Measurements from ENCODE around the gene ARSI. TPM values are rescaled to one million over a fixed set of nuclear protein-coding genes. Genes with fewer than 3 reads are reported as not detected.
A peak's percentile ranks its signal among the peaks of the same experiment; 100 is the strongest.

ARSI gene
- polyA plus RNA-seq, 6 donors from 2014 or later, result not detected

DNA sequence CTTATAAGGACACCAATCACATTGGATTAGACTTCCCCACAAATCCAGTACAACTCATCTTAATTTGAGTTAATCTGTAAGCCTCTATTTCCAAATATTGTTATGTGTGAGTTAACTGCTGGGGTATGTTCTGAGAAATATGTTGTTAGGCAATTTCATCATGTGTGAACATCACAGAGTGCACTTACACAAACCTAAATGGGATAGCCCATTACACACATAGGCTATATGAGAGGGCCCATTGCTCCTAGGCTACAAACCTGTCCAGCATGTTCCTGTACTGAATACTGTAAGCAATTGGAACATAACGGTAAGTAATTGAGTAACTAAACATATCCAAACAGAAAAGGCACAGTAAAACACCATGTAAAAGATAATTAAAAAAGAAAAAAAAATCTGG is 19.1 kb upstream of the ARSI start:
- no peaks in the 10 kb centered on the region for H3K4me1 Mint-ChIP-seq
- H3K4me3 Mint-ChIP-seq, result no peak overlapping the region
- no peak overlapping the region for H3K27ac Mint-ChIP-seq
- H3K9me3 Mint-ChIP-seq, result no peaks in the 10 kb centered on the region
- peaks cover 9 to 14% (median 11%) of the 10 kb centered on the region in 3 donors for H3K27me3 Mint-ChIP-seq
- ATAC-seq (ENCODE audit: low read depth in 2 of 2) (no peak), DNase-seq (no peak)
- no peaks in the 10 kb centered on the region for H3K36me3 Mint-ChIP-seq

DNA sequence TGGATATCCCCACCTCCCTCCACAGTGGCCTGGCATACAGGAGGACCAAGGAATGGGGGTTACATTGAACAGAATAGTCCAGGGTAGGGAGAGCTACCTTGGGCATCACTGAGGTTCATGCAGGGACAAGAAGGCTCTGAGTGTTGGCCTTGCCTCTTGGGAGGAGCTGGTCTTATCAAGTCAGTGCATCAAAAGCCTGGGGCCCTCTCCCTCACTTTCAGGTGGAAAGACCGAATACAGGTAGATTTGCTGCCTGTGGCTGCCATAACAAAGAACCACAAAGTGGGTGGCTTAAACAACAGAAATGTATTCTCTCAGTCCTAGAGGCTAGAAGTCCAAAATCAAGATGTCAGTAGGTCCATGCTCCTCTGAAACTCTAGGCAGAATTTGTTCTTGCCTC is 18.5 kb upstream of the ARSI start:
- ATAC-seq (ENCODE audit: low read depth in 2 of 2), result no peak
- Mint-ChIP-seq H3K27me3 (peaks cover 9 to 14% (median 11%) of the 10 kb centered on the region in 3 donors), H3K4me3 (no peak overlapping the region), H3K4me1 (no peaks in the 10 kb centered on the region), H3K36me3 (no peaks in the 10 kb centered on the region), H3K9me3 (no peaks in the 10 kb centered on the region), H3K27ac (no peak overlapping the region)
- DNase-seq, result no peak

DNA sequence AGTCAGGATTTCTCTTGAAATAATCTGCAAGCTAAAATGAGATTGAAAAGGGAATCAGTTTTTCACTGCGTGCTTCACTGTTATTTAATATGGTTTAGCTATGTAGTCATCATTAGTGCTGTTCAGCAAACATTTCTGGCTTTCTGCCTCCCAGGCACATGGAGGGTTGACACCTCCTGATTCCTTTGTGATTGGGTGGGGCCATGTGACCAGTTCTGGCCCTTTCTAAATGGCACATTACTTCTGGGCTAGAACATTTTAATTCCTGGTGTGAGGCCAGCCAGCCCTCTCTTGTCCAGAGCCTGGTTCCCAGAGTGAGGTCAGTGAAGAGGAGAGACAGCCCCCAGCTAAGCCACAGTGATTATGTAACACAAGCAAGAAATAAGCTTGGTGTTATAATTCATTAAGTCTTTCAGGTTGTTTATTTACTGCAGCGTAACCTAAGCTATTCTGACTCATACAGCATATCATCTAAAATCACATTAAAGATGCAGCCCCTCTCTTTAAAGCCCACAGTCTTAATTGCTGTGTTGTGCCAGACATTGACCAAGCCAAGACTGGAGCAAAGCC is 17.4 kb upstream of the ARSI start:
- H3K9me3 Mint-ChIP-seq, result no peaks in the 10 kb centered on the region
- H3K4me1 Mint-ChIP-seq, result no peaks in the 10 kb centered on the region
- DNase-seq, result no peak
- no peaks in the 10 kb centered on the region for H3K36me3 Mint-ChIP-seq
- no peak for ATAC-seq (ENCODE audit: low read depth in 2 of 2)
- no peak overlapping the region for H3K27ac Mint-ChIP-seq
- no peak overlapping the region for H3K4me3 Mint-ChIP-seq
- peaks cover 8 to 11% (median 9%) of the 10 kb centered on the region in 3 donors for H3K27me3 Mint-ChIP-seq

DNA sequence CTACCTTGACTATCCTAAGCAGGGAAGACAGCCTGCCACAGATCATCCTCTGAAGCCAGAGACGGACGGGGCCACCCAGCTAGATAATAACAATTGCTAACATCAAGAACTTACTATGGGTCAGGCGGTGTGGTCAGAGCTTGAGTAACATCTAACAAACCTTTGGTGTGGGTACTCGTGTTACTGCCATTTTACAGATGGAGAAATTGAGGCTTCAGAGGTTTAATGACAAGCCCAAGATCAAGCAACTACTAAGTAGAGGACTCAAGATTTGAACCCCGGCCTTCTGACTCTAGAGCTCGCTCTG is 16.7 kb upstream of the ARSI start:
- no peak overlapping the region for H3K27ac Mint-ChIP-seq
- DNase-seq (no peak), ATAC-seq (ENCODE audit: low read depth in 2 of 2) (no peak)
- H3K36me3 Mint-ChIP-seq, result no peaks in the 10 kb centered on the region
- H3K9me3 Mint-ChIP-seq, result no peaks in the 10 kb centered on the region
- H3K27me3 Mint-ChIP-seq, result peaks cover 8 to 15% (median 9%) of the 10 kb centered on the region in 3 donors
- H3K4me3 Mint-ChIP-seq, result no peak overlapping the region
- no peaks in the 10 kb centered on the region for H3K4me1 Mint-ChIP-seq

DNA sequence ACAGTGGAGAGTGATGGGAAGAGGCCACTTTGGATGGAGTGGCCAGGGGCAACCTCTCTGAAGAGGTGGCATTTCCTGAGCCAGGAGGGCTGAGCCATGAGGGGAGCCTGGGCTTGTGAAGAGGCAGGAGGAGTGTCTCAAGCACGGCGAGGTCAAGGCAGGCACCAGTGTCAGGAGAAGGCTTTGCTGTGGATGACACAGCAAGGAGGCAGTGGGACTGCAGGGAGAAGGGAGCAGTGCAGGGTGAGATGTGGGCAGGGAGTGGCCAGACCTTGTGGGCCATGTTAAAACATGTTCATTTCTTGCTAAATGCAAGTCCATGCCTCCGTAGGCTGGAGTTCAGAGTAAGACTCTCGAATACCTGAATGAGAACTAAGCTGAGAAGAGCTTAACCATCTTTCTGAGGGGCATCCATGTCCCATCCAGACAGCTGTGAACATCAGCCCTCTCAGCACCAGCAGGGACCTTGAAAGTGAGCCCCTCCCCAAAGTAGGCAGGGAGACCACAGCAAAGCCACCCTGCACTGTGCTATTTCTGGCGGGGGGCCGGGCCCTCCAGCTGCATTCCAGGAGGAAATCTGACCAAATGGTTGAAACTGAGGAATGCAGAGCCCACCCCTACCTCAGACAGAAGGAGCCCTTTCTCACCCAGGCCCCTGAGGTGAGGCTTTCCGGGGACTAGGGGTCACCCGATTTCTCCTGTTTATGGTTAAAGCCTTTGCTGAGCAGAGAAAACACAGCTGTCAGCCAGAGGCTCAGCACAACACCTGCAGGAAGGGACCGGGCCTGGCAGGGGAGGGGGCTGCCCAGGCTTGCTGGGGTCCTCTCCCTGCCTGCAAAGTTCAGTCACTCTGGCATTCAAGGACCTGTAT is 16.1 kb upstream of the ARSI start:
- H3K4me3 Mint-ChIP-seq, result no peak overlapping the region
- no peaks in the 10 kb centered on the region for H3K4me1 Mint-ChIP-seq
- H3K27ac Mint-ChIP-seq, result no peak overlapping the region
- no peaks in the 10 kb centered on the region for H3K36me3 Mint-ChIP-seq
- ATAC-seq (ENCODE audit: low read depth in 2 of 2), result no peak
- no peaks in the 10 kb centered on the region for H3K9me3 Mint-ChIP-seq
- DNase-seq, result no peak
- H3K27me3 Mint-ChIP-seq, result peaks cover 8 to 15% (median 9%) of the 10 kb centered on the region in 3 donors

DNA sequence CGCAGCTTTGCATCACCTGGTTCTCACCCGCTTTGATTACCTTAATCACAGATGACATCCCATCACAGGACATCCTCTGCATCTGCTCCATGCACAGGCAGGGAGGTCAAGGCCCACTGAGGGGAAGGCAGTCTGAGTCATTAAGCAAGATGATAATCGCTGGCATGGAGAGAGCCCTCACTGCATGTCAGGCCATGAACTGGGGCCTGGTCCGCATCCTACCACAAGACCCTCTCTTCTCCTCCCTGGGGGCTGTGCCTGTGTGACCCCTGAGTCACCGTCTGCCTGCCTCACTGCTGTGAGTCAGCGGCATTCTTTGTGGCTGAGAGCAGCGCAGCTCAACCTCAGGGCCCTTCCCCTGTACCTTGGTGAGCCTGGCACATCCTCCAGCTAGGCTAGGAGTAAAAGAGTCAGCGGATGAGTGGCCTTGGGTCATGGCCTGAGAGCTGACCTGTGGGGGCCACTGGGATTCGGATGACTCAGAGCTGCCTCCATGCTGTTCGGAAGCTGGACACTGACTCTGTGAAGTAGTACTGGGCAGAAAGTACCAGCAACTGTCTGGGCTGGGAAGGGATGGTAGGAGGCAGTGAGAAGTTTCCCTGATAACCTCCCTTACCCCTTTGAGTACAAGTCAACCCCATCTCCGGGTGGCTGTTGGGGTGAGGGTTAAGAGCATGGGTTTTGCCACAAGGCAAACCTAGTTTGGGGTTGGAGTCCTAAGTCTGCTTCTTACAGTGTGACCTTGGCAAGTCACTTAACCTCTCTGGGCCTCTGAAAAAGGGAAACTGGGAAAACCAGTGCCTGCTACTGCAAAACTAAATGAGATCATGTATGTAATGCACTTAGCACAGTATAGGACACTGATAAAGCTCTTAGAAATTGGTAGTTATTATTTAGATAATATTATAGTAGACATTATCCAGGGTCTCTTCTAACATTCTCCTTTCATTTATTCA is 14.6 kb upstream of the ARSI start:
- Mint-ChIP-seq H3K9me3 (no peaks in the 10 kb centered on the region), H3K27ac (no peak overlapping the region), H3K36me3 (no peaks in the 10 kb centered on the region), H3K27me3 (peaks cover 8 to 13% (median 12%) of the 10 kb centered on the region in 3 donors), H3K4me1 (no peaks in the 10 kb centered on the region), H3K4me3 (no peak overlapping the region)
- DNase-seq (no peak), ATAC-seq (ENCODE audit: low read depth in 2 of 2) (no peak)

DNA sequence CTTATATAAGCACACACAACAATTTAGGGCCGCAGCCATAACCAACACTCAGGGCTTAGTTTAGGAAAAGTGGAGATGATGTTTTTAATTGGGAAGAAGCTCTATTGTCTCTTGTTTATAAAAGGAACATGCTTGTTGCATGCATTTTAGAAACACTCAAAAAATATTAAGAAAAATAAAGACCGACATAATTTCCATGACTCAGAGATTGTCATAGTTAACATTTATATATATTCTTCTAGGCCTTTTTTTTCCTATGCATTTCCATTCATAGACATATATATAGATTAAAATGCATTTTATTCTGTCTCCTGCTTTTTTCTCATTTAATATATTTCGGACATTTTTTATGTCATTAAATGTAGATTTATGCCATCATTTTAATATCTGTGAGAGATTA is 13.6 kb upstream of the ARSI start:
- no peaks in the 10 kb centered on the region for H3K9me3 Mint-ChIP-seq
- H3K4me1 Mint-ChIP-seq, result no peaks in the 10 kb centered on the region
- peaks cover 9 to 14% (median 12%) of the 10 kb centered on the region in 3 donors for H3K27me3 Mint-ChIP-seq
- ATAC-seq (ENCODE audit: low read depth in 2 of 2), result no peak
- no peak overlapping the region for H3K4me3 Mint-ChIP-seq
- no peak overlapping the region for H3K27ac Mint-ChIP-seq
- H3K36me3 Mint-ChIP-seq, result no peaks in the 10 kb centered on the region
- no peak for DNase-seq

DNA sequence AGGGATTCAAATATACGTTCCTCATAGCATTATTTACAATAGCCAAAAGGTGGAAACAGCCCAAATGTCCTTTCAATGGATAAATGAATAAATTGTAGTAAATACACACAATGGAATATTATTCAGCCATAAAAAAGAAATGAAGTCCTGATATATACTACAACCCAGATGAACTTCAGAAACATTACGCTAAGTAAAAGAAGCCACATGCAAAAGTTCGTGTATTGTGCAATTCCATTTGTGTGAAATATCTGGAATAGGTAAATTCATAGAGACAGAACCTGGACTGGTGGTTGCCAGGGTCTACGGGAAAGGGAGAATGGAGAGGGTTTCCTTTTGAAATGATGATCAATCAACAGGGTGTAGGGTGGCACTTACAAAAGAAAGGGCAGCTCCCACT is 12.5 kb upstream of the ARSI start:
- Mint-ChIP-seq H3K27ac (no peak overlapping the region), H3K36me3 (no peaks in the 10 kb centered on the region), H3K9me3 (no peaks in the 10 kb centered on the region), H3K4me1 (no peaks in the 10 kb centered on the region), H3K4me3 (no peak overlapping the region), H3K27me3 (peaks cover 13 to 17% (median 15%) of the 10 kb centered on the region in 3 donors)
- no peak for ATAC-seq (ENCODE audit: low read depth in 2 of 2)
- DNase-seq, result no peak

DNA sequence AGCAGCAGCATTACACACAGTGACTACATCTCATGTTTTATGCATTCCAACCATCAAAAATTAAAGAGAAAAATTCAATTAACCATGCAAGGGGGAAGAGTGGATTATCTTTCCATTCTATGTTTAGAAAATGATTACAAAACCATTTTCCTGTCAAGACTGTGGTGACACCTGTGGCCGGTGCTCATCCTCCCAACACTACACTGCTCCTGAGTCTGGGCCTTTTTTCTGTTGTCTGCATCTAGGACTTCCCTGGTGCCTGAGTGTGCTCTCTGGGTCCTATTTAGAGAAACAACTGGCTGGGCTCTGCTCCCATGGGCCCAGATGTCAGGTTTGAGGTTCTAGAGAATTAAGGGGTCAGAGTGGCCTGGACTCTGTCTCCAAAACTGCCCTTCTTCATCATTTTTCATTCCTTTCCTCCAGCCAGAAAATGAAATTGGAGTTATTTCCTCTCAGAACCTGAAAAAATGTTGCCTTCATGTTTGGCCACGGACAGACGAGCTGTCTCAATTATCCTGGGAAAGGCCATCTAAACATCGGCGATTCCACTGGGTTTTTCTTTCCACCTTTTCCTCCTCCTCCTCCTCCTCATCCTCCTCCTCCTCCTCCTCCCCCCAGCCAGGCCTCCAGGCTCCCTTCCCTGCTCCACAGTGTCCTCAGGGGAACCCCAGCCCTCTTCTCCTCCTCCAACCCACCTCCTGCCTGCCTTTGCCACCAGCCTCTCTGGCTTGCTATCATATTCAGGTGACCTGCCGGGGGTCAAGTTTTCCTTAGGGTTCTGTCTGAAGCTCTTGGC is 11.4 kb upstream of the ARSI start:
- Mint-ChIP-seq H3K36me3 (no peaks in the 10 kb centered on the region), H3K27me3 (peaks cover 17 to 23% (median 19%) of the 10 kb centered on the region in 3 donors), H3K27ac (no peak overlapping the region), H3K4me3 (no peak overlapping the region), H3K4me1 (no peaks in the 10 kb centered on the region), H3K9me3 (no peaks in the 10 kb centered on the region)
- no peak for ATAC-seq (ENCODE audit: low read depth in 2 of 2)
- no peak for DNase-seq

DNA sequence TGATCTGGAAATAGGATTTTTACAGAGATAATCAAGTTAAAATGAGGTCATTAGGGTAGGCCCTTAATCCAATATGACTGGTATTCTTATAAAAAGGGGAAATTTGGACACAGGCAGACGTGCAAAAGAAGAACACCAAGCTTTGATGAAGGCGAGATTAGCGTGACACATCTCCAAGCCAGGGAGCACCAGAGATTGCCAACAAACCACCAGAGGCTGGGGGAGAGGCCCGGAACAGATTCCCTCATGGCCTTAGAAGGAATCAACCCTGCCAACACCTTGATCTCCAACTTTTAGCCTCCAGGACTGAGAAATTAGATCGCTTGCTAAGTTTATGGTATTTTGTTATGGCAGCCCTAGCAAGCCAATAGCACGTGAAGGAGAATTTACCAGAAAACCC is 10.8 kb upstream of the ARSI start:
- Mint-ChIP-seq H3K27me3 (peaks cover 16 to 19% (median 17%) of the 10 kb centered on the region in 3 donors), H3K4me3 (no peak overlapping the region), H3K36me3 (no peaks in the 10 kb centered on the region), H3K9me3 (no peaks in the 10 kb centered on the region), H3K4me1 (no peaks in the 10 kb centered on the region), H3K27ac (no peak overlapping the region)
- ATAC-seq (ENCODE audit: low read depth in 2 of 2) (no peak), DNase-seq (no peak)

DNA sequence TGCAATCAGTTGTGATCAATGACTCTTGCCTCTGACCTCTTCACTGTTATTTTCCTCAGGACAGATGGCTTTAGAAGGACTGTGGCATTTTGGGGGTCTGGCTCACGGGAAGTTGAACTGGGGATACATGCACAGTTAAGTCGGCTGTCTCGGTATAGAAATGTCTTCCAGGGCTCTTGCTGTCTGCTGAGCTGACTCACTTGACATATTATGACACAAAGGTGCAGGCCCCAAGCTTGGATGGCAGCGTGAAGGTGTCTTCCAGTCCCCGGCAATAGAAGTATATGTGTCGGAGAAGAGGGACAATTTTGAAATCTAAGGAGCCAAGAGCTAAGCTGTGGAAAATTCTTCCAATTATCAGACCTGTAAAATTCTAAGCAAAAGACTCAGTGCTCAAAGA is 9.8 kb upstream of the ARSI start:
- Mint-ChIP-seq H3K27ac (peak overlapping the region in 1 of 6 donors; percentile 64), H3K4me3 (no peak overlapping the region), H3K9me3 (no peaks in the 10 kb centered on the region), H3K36me3 (no peaks in the 10 kb centered on the region), H3K27me3 (peaks cover 9 to 20% (median 11%) of the 10 kb centered on the region in 3 donors), H3K4me1 (no peaks in the 10 kb centered on the region)
- ATAC-seq (ENCODE audit: low read depth in 2 of 2) (no peak), DNase-seq (no peak)

DNA sequence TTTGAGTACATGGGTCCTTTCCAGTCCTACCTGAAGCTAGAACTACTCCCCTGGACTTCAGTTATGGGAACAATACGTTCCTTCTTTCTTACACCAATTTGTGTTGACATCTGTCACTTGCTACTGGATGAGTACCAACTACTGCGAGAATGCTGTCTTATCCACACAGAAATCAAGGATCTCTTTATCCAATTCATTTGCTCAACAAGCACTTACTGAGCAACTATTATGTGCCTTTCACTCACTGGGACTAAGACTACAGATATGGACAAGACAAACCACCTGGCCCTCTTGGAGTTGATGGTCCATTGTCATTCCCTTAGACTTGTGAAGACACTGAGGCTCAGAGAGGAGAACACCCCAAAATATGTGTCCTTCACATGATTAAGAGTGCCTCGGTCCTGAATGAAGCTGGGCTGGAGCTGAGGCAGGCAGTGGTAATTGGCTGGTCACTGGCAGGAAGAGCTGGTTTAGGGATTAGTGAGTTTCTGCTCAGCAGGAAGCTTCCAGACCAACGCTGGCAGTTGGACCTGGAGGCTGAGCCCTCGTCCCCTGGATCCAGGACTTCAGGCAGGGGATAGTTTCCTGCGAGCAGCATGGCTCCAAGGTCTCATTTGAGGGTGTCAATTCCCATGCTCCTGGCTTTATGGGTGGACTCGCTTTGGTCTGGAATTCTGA is 8.4 kb upstream of the ARSI start:
- Mint-ChIP-seq H3K27ac (no peak overlapping the region), H3K27me3 (peaks cover 18 to 20% (median 18%) of the 10 kb centered on the region in 3 donors), H3K4me1 (no peaks in the 10 kb centered on the region), H3K36me3 (no peaks in the 10 kb centered on the region), H3K4me3 (no peak overlapping the region), H3K9me3 (no peaks in the 10 kb centered on the region)
- no peak for ATAC-seq (ENCODE audit: low read depth in 2 of 2)
- DNase-seq, result no peak

DNA sequence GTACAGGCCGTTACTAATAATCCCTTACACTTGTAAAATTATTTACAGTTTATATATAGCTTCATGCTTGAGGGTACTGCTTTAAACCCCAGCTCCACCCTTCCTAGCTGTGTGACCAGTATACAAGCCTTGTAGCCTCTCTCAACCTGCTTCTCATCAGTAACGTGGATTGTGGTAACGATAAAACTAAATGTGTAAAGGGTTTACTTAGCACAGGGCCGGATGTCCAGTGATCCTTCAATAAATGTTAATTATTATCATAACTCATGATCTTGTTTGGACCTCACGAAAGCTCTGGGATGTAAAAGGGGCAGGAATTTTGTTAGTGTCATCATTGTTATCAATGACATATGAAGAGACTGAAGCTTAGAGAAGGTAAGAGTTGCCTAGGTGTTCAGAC is 7.5 kb upstream of the ARSI start:
- Mint-ChIP-seq H3K4me1 (no peaks in the 10 kb centered on the region), H3K27me3 (peaks cover 23 to 26% (median 25%) of the 10 kb centered on the region in 3 donors), H3K36me3 (no peaks in the 10 kb centered on the region), H3K4me3 (no peak overlapping the region), H3K9me3 (no peaks in the 10 kb centered on the region), H3K27ac (no peak overlapping the region)
- ATAC-seq (ENCODE audit: low read depth in 2 of 2), result no peak
- DNase-seq, result no peak

Measured in naive B cell (primary cell).